KMS-11 (cell line): Measurements from ENCODE around the gene HTR1D.
"Not testable (repeated sequence)": the region's sequence is repeated elsewhere in the genome, so short reads cannot be mapped to it uniquely, and the experiment has no call there.

Experiments used
- H2AFZ ChIP-seq: fragments of 200-600 bp; sonication (generic); 2 replicates; pipeline ENCODE4 v1.6.1; 2016; ENCODE audit warnings: antibody characterized with exemption, mixed run types, low read depth
- H3K27ac ChIP-seq: fragments of 200-600 bp; sonication (generic); 2 replicates; pipeline ENCODE4 v1.6.1; 2016; ENCODE audit warnings: mild to moderate bottlenecking, mixed run types
- H3K27me3 ChIP-seq: fragments of 200-600 bp; sonication (generic); 2 replicates; pipeline ENCODE4 v1.6.1; 2017; ENCODE audit warnings: mild to moderate bottlenecking, low read depth, mixed run types, moderate library complexity; ENCODE audit not compliant: insufficient read depth
- H3K36me3 ChIP-seq: fragments of 200-600 bp; sonication (generic); 2 replicates; pipeline ENCODE4 v1.6.1; 2017; ENCODE audit warnings: mild to moderate bottlenecking, mixed run types; ENCODE audit not compliant: insufficient read depth
- H3K4me1 ChIP-seq: fragments of 200-600 bp; sonication (generic); 2 replicates; pipeline ENCODE4 v1.6.1; 2016; ENCODE audit warnings: mild to moderate bottlenecking, low read depth, mixed run types; ENCODE audit not compliant: poor library complexity, severe bottlenecking
- H3K4me2 ChIP-seq: fragments of 200-600 bp; sonication (generic); 2 replicates; pipeline ENCODE4 v1.7.0; 2016; ENCODE audit warnings: mild to moderate bottlenecking, mixed run types
- H3K4me3 ChIP-seq: fragments of 200-600 bp; sonication (generic); IDR thresholded peaks from 2 replicates; pipeline ENCODE4 v1.6.1; 2017; ENCODE audit warnings: low read depth, low read length, mixed read lengths; ENCODE audit not compliant: insufficient read depth
- H3K79me2 ChIP-seq: fragments of 200-600 bp; sonication (generic); 2 replicates; pipeline ENCODE4 v1.6.1; 2016; ENCODE audit warnings: low read depth, mixed run types; ENCODE audit not compliant: insufficient read depth
- H3K9ac ChIP-seq: fragments of 200-600 bp; sonication (generic); 2 replicates; pipeline ENCODE4 v1.6.1; 2016; ENCODE audit warnings: mild to moderate bottlenecking, mixed run types
- H4K20me1 ChIP-seq: fragments of 200-600 bp; sonication (generic); 2 replicates; pipeline ENCODE4 v1.6.1; 2016; ENCODE audit warnings: mild to moderate bottlenecking, mixed run types; ENCODE audit not compliant: insufficient read depth
- TF ChIP-seq, protein P1 (sequence below): fragments of 200-600 bp; sonication (generic); conservative IDR thresholded peaks from 2 replicates; pipeline ENCODE4 v1.6.1; 2017; ENCODE audit warnings: low read depth, mild to moderate bottlenecking, antibody characterized with exemption, low read length, moderate library complexity, mixed read lengths

HTR1D gene, protein sequence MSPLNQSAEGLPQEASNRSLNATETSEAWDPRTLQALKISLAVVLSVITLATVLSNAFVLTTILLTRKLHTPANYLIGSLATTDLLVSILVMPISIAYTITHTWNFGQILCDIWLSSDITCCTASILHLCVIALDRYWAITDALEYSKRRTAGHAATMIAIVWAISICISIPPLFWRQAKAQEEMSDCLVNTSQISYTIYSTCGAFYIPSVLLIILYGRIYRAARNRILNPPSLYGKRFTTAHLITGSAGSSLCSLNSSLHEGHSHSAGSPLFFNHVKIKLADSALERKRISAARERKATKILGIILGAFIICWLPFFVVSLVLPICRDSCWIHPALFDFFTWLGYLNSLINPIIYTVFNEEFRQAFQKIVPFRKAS

DNA sequence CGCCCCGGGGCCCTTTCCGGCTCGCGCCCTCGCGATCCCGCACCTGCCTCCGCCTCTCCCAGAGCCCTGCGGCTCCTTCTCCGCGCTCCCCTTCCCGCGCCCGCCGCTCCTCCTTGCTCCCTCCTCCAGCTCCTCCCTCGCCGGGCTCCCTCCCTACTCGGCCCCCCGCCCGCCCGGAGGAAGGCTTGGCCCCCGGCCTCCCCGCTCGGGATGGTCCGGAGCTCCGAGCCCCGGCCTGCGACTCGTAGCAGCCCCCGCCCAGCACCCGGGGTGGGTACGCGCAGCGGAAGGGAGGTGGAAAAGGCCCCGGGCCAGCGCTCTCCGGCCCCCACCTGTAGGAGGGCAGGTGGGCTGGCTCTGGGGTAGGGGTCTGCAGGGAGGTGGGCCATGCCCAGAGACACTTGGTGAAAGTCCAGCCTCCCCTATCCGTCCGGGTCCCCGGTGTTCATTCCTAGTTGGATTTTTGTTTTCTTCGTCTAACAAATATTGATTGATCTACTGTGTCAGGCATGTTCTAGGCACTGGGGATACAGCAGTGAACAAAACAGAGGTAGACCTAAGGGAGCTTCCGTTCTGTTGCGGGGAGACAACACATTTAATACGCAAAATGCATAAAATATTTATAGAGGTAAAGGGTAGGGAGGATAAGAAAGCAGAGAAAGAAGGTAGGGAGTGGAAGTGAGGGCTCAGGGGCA, at the start of gene HTR1D:
HTR1D (minus strand) TSS at position 82 of the 695 bp plus-strand sequence. CDS start 23,283 bp downstream, outside the sequence.
- Histone ChIP-seq H3K27ac (no peak within 1 kb of the TSS), H3K4me3 (no peak within 1 kb of the TSS), H2AFZ (peak within 1 kb of the TSS; percentile 41), H3K4me1 (no peaks in the 10 kb centered on the region), H3K4me2 (0 out of 2 replicates have a peak within 1 kb of the TSS, but pooled peaks have one; percentile 25), H4K20me1 (no peaks in the 10 kb centered on the region), H3K9ac (no peak within 1 kb of the TSS), H3K27me3 (peaks cover 10% of the 10 kb centered on the region), H3K36me3 (no peaks in the 10 kb centered on the region), H3K79me2 (no peaks in the 10 kb centered on the region)
- TF ChIP-seq, protein P1, sequence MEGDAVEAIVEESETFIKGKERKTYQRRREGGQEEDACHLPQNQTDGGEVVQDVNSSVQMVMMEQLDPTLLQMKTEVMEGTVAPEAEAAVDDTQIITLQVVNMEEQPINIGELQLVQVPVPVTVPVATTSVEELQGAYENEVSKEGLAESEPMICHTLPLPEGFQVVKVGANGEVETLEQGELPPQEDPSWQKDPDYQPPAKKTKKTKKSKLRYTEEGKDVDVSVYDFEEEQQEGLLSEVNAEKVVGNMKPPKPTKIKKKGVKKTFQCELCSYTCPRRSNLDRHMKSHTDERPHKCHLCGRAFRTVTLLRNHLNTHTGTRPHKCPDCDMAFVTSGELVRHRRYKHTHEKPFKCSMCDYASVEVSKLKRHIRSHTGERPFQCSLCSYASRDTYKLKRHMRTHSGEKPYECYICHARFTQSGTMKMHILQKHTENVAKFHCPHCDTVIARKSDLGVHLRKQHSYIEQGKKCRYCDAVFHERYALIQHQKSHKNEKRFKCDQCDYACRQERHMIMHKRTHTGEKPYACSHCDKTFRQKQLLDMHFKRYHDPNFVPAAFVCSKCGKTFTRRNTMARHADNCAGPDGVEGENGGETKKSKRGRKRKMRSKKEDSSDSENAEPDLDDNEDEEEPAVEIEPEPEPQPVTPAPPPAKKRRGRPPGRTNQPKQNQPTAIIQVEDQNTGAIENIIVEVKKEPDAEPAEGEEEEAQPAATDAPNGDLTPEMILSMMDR = no peak

DNA sequence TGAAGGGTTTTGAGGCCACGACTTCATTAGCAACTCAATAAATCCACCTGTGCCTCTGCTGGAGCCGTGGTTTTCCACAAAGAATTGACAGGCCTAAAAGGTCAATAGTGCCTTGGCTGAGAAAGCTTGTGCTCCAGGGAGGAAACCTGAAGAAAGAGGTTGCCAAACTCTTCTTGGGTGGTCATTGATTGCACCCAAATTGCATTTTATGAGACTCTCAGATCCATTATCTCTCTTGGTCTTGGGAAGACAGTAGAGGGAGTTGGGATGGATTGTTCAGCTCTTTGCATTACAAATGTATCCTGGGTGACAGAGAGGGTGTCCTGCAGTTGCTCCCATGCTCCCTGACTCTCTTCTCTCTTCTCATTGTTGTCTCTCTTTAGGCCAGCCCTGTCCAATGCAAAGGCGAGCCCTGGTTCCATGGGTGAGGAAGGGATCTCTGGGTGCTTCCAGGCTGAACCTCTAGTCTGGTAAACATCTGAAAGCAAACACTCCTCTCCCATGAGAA, 46.1 kb upstream of the HTR1D start:
- Histone ChIP-seq H3K4me3 (no peak overlapping the region), H2AFZ (no peak overlapping the region), H3K27ac (no peak overlapping the region), H3K27me3 (no peaks in the 10 kb centered on the region), H3K4me2 (no peak overlapping the region), H3K79me2 (no peaks in the 10 kb centered on the region), H3K4me1 (no peaks in the 10 kb centered on the region), H4K20me1 (no peaks in the 10 kb centered on the region), H3K9ac (no peak overlapping the region), H3K36me3 (no peaks in the 10 kb centered on the region)
- TF ChIP-seq, protein P1 = no peak

DNA sequence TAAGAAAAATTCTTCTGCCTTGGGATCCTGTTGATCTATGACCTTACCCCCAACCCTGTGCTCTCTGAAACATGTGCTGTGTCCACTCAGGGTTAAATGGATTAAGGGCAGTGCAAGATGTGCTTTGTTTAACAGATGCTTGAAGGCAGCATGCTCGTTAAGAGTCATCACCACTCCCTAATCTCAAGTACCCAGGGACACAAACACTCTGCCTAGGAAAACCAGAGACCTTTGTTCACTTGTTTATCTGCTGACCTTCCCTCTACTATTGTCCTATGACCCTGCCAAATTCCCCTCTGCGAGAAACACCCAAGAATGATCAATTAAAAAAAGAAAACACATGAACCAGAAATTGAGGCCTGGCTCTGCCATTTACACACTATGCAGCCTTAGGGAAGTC, 40.8 kb upstream of the HTR1D start:
- not testable (repeated sequence) for H3K4me1 ChIP-seq, H3K36me3 ChIP-seq

DNA sequence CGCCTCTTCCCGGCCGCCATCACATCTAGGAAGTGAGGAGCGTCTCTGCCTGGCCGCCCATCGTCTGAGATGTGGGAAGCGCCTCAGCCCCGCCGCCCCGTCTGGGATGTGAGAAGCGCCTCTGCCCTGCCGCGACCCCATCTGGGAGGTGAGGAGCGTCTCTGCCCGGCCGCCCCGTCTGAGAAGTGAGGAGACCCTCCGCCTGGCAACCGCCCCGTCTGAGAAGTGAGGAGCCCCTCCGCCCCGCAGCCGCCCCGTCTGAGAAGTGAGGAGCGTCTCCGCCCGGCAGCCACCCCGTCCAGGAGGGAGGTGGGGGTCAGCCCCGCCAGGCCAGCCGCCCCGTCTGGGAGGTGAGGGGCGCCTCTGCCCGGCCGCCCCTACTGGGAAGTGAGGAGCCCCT, 40.1 kb upstream of the HTR1D start:
- H3K36me3 ChIP-seq, H3K4me3 ChIP-seq, H3K27me3 ChIP-seq, H2AFZ ChIP-seq, H4K20me1 ChIP-seq, H3K4me1 ChIP-seq, H3K27ac ChIP-seq, H3K9ac ChIP-seq, H3K79me2 ChIP-seq, H3K4me2 ChIP-seq: not testable (repeated sequence)

More for the DNA sequence above, 40.8 kb upstream of the HTR1D start:
- not testable (repeated sequence) for H2AFZ ChIP-seq, H3K4me2 ChIP-seq, H3K27me3 ChIP-seq, H3K27ac ChIP-seq, H4K20me1 ChIP-seq, H3K79me2 ChIP-seq, H3K4me3 ChIP-seq, H3K9ac ChIP-seq

DNA sequence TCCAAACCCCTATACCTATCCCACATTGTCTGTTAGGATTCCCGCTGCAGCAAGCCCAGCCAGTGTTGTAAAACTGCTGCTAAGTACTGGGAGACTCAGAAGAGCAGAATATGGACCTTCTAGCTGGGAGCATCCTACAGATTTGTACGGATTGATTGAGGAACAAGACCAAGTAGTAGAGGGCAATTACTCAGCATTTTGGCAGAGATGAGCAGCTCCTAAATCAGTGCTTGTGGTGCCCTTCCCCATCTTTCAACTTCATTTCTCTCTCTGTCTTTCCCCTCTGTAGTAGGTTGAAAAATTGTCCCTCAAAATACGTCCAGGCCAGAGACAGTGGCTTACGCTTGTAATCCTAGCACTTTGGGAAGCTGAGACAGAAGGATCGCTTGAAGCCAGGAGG, 37.3 kb upstream of the HTR1D start:
- Histone ChIP-seq H3K9ac (no peak overlapping the region), H3K36me3 (no peaks in the 10 kb centered on the region), H3K4me2 (no peak overlapping the region), H3K4me3 (no peak overlapping the region), H3K79me2 (no peaks in the 10 kb centered on the region), H3K27ac (no peak overlapping the region), H3K4me1 (peaks cover 2% of the 10 kb centered on the region), H2AFZ (no peak overlapping the region), H3K27me3 (no peaks in the 10 kb centered on the region), H4K20me1 (no peaks in the 10 kb centered on the region)
- TF ChIP-seq, protein P1 = no peak
